Stomach (tissue), 9 donors: ENCODE measurements around the gene MED10. TPM values are rescaled to one million over a fixed set of nuclear protein-coding genes. Genes with fewer than 3 reads are reported as not detected.

ENCODE experiments used
- DNase-seq, 2 donors: peaks; one replicate each; pipeline versions ENCODE4 v3.0.0 to v3.0.0-alpha.2; 2013 to 2019
- H3K27ac ChIP-seq, 5 donors: fragments of 200-600 bp in 4 of 5; sonication (generic) in 4 of 5; one replicate each; pipeline ENCODE4 v1.5.1; 2013 to 2019; ENCODE audit warnings: mild to moderate bottlenecking in 1 of 5, moderate library complexity in 1 of 5
- H3K27me3 ChIP-seq, 3 donors: fragments of 200-600 bp; sonication (generic); one replicate each; pipeline ENCODE4 v1.5.1; 2017 to 2019; ENCODE audit warnings: mixed run types in 1 of 3
- H3K36me3 ChIP-seq, 4 donors: fragments of 200-600 bp; sonication (generic); 1 replicate in 3 of 4; 2 replicates in 1 of 4; pipeline ENCODE4 v1.5.1; 2016 to 2019
- H3K4me1 ChIP-seq, 4 donors: fragments of 200-600 bp; sonication (generic); one replicate each; pipeline ENCODE4 v1.5.1; 2016 to 2019
- H3K4me3 ChIP-seq, 4 donors: fragments of 200-600 bp; sonication (generic) in 3 of 4; one replicate each; pipeline ENCODE4 v1.5.1; 2016 to 2019; ENCODE audit warnings: mild to moderate bottlenecking in 1 of 4
- H3K9me3 ChIP-seq, 4 donors: fragments of 200-600 bp; sonication (generic); one replicate each; pipeline ENCODE4 v1.5.1; 2016 to 2019
- CTCF ChIP-seq, 7 experiments: fragments of 450-650 bp in 4 of 7; fragments of 200-600 bp in 3 of 7; sonication (generic) in 3 of 7; IDR thresholded peaks; one replicate each; pipeline ENCODE4 v1.5.1; 2016 to 2019; ENCODE audit warnings: antibody characterized with exemption in 7 of 7, control low read depth in 2 of 7, mild to moderate bottlenecking in 1 of 7
- EP300 ChIP-seq: sonication (generic); formaldehyde crosslinking; IDR thresholded peaks from one replicate; pipeline ENCODE4 v1.6.1; 2017; ENCODE audit warnings: antibody characterized with exemption
- POLR2A ChIP-seq, 4 donors: fragments of 450-650 bp; IDR thresholded peaks; one replicate each; pipeline ENCODE4 v1.6.1; 2016; ENCODE audit warnings: antibody characterized with exemption in 4 of 4, control low read depth in 2 of 4, mild to moderate bottlenecking in 1 of 4, moderate library complexity in 1 of 4
- POLR2AphosphoS5 ChIP-seq, 3 donors: sonication (generic); formaldehyde crosslinking; IDR thresholded peaks; one replicate each; pipeline ENCODE4 v1.6.1; 2016; ENCODE audit warnings: antibody characterized with exemption in 3 of 3
- WGBS, 5 donors: extraction: QIAGEN DNeasy Blood & Tissue Kit in 3 of 5; methylation state at CpG; one replicate each; pipeline versions ENCODE4 v1.1.5 to v1.1.7; 2013 to 2018; 5-methylcytosine and 5-hydroxymethylcytosine counted together
- intact Hi-C: fragments of 100-400 bp; cut with DNase I; formaldehyde crosslinking; loops from one replicate; pipeline ENCODE4 v1.15.1; 2023; ENCODE audit warnings: low total_unique reads
- polyA plus RNA-seq, 3 donors: library from polyadenylated mRNA; stranded (reverse); fragments of 200-250 nt; gene quantifications; one replicate each; pipeline ENCODE4 v1.2.3, GENCODE V29; 2013
- total RNA-seq, 5 donors: library from RNA; depleted of rRNA; stranded (reverse); fragments of >200 nt; gene quantifications; one replicate each; pipeline versions ENCODE4 v1.1.0 to v1.2.3, GENCODE V29; 2014 to 2016
- donor health status: healthy with polysubstance abuse.
- donor health status: Bipolar disorder and iron deficiency.
- donor health status: healthy.

The MED10 gene
- total and polyA plus RNA-seq, 8 donors, result 17.5 to 104 (median 34.3) TPM

DNA sequence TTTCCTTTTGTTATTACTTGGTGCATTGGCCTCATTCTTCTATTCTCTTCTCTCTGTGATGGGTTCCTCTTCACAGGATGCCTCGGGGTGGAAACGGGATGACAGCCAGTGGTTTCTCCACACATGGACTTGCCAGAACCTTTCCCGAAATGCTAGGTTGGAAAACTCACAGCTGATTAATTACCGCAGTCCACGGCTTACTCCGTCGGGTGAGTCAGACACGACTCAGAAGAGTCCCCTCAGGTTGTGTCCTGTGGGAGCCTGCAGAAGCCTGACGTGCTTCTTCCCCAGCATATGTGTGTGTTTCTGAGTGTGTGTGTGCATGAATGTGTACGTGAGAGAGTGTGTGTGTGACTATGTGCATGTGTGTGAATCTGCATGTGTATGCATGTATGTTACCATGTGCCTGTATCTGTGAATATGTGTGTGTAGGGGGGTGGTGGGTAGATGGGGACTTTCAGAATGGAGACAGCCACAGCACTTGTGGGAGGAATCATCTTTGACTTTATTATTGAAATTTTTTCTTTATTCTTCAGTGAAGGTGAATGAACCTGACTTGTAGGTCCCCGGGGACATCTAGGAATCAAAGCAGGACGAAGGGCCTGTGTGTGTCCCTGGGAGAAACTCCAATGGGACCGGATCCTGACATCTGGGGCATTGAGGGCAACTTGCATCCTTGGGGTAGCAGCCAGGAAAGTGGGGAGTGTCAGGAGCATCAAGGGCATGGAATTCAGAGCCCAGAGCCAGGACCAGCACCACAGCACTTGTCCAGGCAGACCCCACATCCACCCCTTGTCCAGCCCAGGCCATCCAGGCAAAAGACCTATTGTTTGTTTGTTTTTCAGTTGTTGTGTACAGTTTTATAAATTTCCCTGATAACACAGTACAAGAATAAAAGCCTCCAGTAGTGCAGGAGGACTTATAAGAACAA, 21.9 kb upstream of the MED10 start:
- intact Hi-C loops, result no loop called here
- Histone ChIP-seq H3K4me1 (no peaks in the 10 kb centered on the region), H3K36me3 (no peaks in the 10 kb centered on the region), H3K27ac (no peak overlapping the region), H3K4me3 (no peak overlapping the region), H3K9me3 (no peaks in the 10 kb centered on the region), H3K27me3 (peaks cover 0 to 1% (median 0%) of the 10 kb centered on the region in 3 donors)
- no peak for DNase-seq
- no peak for TF ChIP-seq POLR2A (IDR thresholded peaks at IDR 0.05)
- no peak for TF ChIP-seq EP300
- no peak for TF ChIP-seq POLR2AphosphoS5 (IDR thresholded peaks at IDR 0.05)
- no peak for TF ChIP-seq CTCF (IDR thresholded peaks at IDR 0.05)
- 69 to 83% (median 78%) methylated on average over 13 of the region's 13 CpGs for WGBS, 5 donors

- no peaks in the 10 kb centered on the region for H3K9me3 ChIP-seq
- H3K4me1 ChIP-seq, result no peaks in the 10 kb centered on the region
- H3K36me3 ChIP-seq, result no peaks in the 10 kb centered on the region
- 86 to 90% (median 87%) methylated on average over 14 of the region's 14 CpGs for WGBS, 5 donors
- H3K27me3 ChIP-seq, result peaks cover 0 to 11% (median 0%) of the 10 kb centered on the region in 3 donors
- H3K27ac ChIP-seq, result no peak overlapping the region
- no peak for DNase-seq
- TF ChIP-seq POLR2AphosphoS5 (IDR thresholded peaks at IDR 0.05) (no peak), POLR2A (IDR thresholded peaks at IDR 0.05) (no peak), CTCF (IDR thresholded peaks at IDR 0.05) (no peak), EP300 (no peak)
- intact Hi-C loops, result no loop called here
- H3K4me3 ChIP-seq, result no peak overlapping the region
Observed at GRCh38 chr5:6398570-6399230, 20.4 kb upstream of the MED10 start.

DNA sequence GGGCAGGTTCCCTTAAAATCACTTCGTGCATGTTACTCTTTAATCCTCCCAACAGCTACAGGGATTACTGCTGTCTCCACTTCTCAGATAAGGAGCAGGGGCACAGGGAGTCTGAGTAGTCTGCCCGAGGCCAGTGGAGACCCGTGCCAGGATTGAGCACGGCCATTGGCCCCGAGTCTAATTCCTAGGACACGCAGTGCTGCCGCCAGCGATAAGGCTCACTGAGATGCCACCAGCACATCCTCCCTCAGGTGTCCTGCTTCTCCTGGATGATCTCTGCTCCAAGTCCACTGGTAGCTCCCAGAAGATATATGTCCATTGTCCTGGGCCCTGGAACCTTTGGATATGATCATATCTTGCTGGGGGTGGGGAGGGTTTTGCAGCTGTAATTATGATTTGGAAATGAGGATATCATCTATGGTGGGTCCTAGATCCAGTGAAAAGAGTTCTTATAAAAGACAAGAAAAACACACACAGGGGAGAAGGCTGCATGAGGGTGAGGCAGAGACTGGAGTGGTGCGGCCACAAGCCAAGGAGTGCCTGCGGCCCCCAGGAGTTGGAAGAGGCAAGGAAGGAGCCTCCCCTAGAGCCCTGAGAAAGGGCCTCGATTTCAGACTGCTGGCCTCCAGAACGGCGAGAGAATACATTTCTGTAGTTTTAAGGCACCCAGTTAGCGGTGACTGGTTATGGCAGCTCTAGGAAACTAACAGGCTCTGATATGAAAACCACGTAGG, 19.4 kb upstream of the MED10 start:
- Histone ChIP-seq H3K27me3 (peaks cover 0 to 12% (median 0%) of the 10 kb centered on the region in 3 donors), H3K4me3 (no peak overlapping the region), H3K36me3 (no peaks in the 10 kb centered on the region), H3K4me1 (no peaks in the 10 kb centered on the region), H3K9me3 (no peaks in the 10 kb centered on the region), H3K27ac (no peak overlapping the region)
- intact Hi-C loops, result no loop called here
- no peak for DNase-seq
- TF ChIP-seq POLR2AphosphoS5 (IDR thresholded peaks at IDR 0.05), result no peak
- TF ChIP-seq CTCF (IDR thresholded peaks at IDR 0.05), result no peak
- TF ChIP-seq POLR2A (IDR thresholded peaks at IDR 0.05), result no peak
- TF ChIP-seq EP300, result no peak
- 85 to 92% (median 89%) methylated on average over 15 of the region's 15 CpGs for WGBS, 5 donors
